Stimulated activated CD4-positive, alpha-beta T cell treated with anti-CD3 and anti-CD28 coated beads, Interleukin-15, amount 100 ng/mL, for 24 hours (primary cell): ENCODE data around the gene CADM2.
"Not testable (repeated sequence)": the region's sequence is repeated elsewhere in the genome, so short reads cannot be mapped to it uniquely, and the experiment has no call there.

ENCODE experiments used
- DNase-seq: peaks from one replicate; pipeline ENCODE4 v3.0.0-alpha.2; 2020

The CADM2 gene

GRCh38 chr3:85081191-85081906 is 122.6 kb downstream of the CADM2 start:
- no peak for DNase-seq

GRCh38 chr3:85090495-85090894 is 131.7 kb downstream of the CADM2 start:
- no peak for DNase-seq

- DNase-seq, result no peak
These were observed 141.5 kb downstream of the CADM2 start for GRCh38 chr3:85100316-85100715.

GRCh38 chr3:85102781-85103180 is 144.0 kb downstream of the CADM2 start:
- no peak for DNase-seq

GRCh38 chr3:85110393-85110792 is 151.6 kb downstream of the CADM2 start:
- DNase-seq, result no peak

- DNase-seq, result no peak
These were observed 162.1 kb downstream of the CADM2 start for GRCh38 chr3:85120879-85121278.

GRCh38 chr3:85132864-85133263 is 174.1 kb downstream of the CADM2 start:
- DNase-seq, result not testable (repeated sequence)

- not testable (repeated sequence) for DNase-seq
These were observed 175.1 kb downstream of the CADM2 start for GRCh38 chr3:85133691-85134420.

- no peak for DNase-seq
These were observed 183.8 kb downstream of the CADM2 start for GRCh38 chr3:85142626-85143025.

- DNase-seq, result no peak
These were observed 189.2 kb downstream of the CADM2 start for GRCh38 chr3:85148036-85148435.

- no peak for DNase-seq
These were observed 192.8 kb downstream of the CADM2 start for GRCh38 chr3:85151555-85151954.

- not testable (repeated sequence) for DNase-seq
These were observed 194.5 kb downstream of the CADM2 start for GRCh38 chr3:85153279-85153678.

- DNase-seq, result no peak
These were observed 200.6 kb downstream of the CADM2 start for GRCh38 chr3:85159376-85159775.

GRCh38 chr3:85161544-85161943 is 202.8 kb downstream of the CADM2 start:
- DNase-seq, result no peak

GRCh38 chr3:85162905-85163304 is 204.1 kb downstream of the CADM2 start:
- no peak for DNase-seq

- DNase-seq, result no peak
These were observed 205.6 kb downstream of the CADM2 start for GRCh38 chr3:85164436-85164835.

GRCh38 chr3:85167576-85167975 is 208.8 kb downstream of the CADM2 start:
- no peak for DNase-seq

- no peak for DNase-seq
These were observed 211.9 kb downstream of the CADM2 start for GRCh38 chr3:85170646-85171045.

GRCh38 chr3:85171976-85172375 is 213.2 kb downstream of the CADM2 start:
- no peak for DNase-seq

- no peak for DNase-seq
These were observed 218.0 kb downstream of the CADM2 start for GRCh38 chr3:85176799-85177198.

GRCh38 chr3:85182975-85183752 is 224.4 kb downstream of the CADM2 start:
- no peak for DNase-seq

GRCh38 chr3:85185495-85185894 is 226.7 kb downstream of the CADM2 start:
- no peak for DNase-seq

GRCh38 chr3:85189731-85190130 is 230.9 kb downstream of the CADM2 start:
- DNase-seq, result no peak

GRCh38 chr3:85193565-85193964 is 234.8 kb downstream of the CADM2 start:
- DNase-seq, result no peak
